CD14-positive monocyte (primary cell): ENCODE results near the gene ANKRD30A. TPM values are rescaled to one million over a fixed set of nuclear protein-coding genes. Genes with fewer than 3 reads are reported as not detected.

Experiments used
- DNase-seq, 3 donors: peaks; one replicate each; pipeline ENCODE4 v3.0.0-alpha.2; 2011 to 2022
- H2AFZ ChIP-seq: 2 replicates; pipeline ENCODE4 v1.6.0; 2012; ENCODE audit warnings: mild to moderate bottlenecking, low read depth, low read length, inconsistent platforms; ENCODE audit not compliant: insufficient read depth, poor library complexity, severe bottlenecking
- H3K27ac ChIP-seq, 2 donors: 1 replicate in 1 of 2; 2 replicates in 1 of 2; pipeline ENCODE4 v1.5.1; 2012 to 2013; ENCODE audit warnings: low read length in 2 of 2, control low read depth in 1 of 2, inconsistent platforms in 1 of 2, low read depth in 1 of 2, mild to moderate bottlenecking in 1 of 2
- H3K27me3 ChIP-seq, 2 donors: one replicate each; pipeline versions ENCODE4 v1.6.0 to v1.6.1; 2011 to 2013; ENCODE audit warnings: low read length in 2 of 2; ENCODE audit not compliant: control insufficient read depth in 2 of 2, insufficient read depth in 2 of 2
- H3K36me3 ChIP-seq, 2 donors: replicated peaks in 1 of 2; 1 replicate in 1 of 2; 2 replicates in 1 of 2; pipeline versions ENCODE4 v1.5.1 to v1.6.1; 2012 to 2013; ENCODE audit warnings: low read length in 2 of 2, control low read depth in 1 of 2, inconsistent platforms in 1 of 2, mild to moderate bottlenecking in 1 of 2; ENCODE audit not compliant: insufficient read depth in 2 of 2, control insufficient read depth in 1 of 2
- H3K4me1 ChIP-seq, 2 donors: 1 replicate in 1 of 2; 2 replicates in 1 of 2; pipeline versions ENCODE4 v1.5.1 to v1.6.1; 2012 to 2013; ENCODE audit warnings: low read length in 2 of 2, control low read depth in 1 of 2, inconsistent platforms in 1 of 2, mild to moderate bottlenecking in 1 of 2, moderate library complexity in 1 of 2; ENCODE audit not compliant: insufficient read depth in 2 of 2, control insufficient read depth in 1 of 2
- H3K4me2 ChIP-seq: replicated peaks from 2 replicates; pipeline ENCODE3; 2012; ENCODE audit warnings: low read length, moderate library complexity, mild to moderate bottlenecking; ENCODE audit not compliant: poor library complexity, severe bottlenecking; ENCODE audit errors: extremely low read depth
- H3K4me3 ChIP-seq, 3 experiments: fragments of 200-600 bp in 1 of 3; sonication (generic) in 1 of 3; replicated peaks in 1 of 3; 1 replicate in 2 of 3; 2 replicates in 1 of 3; pipeline ENCODE4 v1.5.1; 2011 to 2013; ENCODE audit warnings: low read length in 3 of 3, mild to moderate bottlenecking in 3 of 3, control low read depth in 2 of 3, low read depth in 2 of 3, inconsistent platforms in 1 of 3, moderate library complexity in 1 of 3
- H3K79me2 ChIP-seq: 2 replicates; pipeline ENCODE4 v1.6.0; 2012; ENCODE audit warnings: mild to moderate bottlenecking, control low read depth, inconsistent platforms, low read length, moderate library complexity; ENCODE audit not compliant: insufficient read depth
- H3K9ac ChIP-seq: 2 replicates; pipeline ENCODE4 v1.6.0; 2017; ENCODE audit warnings: low read length, mild to moderate bottlenecking; ENCODE audit not compliant: insufficient read depth, poor library complexity, severe bottlenecking
- H3K9me3 ChIP-seq, 2 donors: replicated peaks in 1 of 2; 1 replicate in 1 of 2; 2 replicates in 1 of 2; pipeline versions ENCODE4 v1.5.1 to v1.6.1; 2012 to 2013; ENCODE audit warnings: low read length in 2 of 2, control low read depth in 1 of 2; ENCODE audit not compliant: control insufficient read depth in 1 of 2, insufficient read depth in 1 of 2
- H4K20me1 ChIP-seq: 2 replicates; pipeline ENCODE4 v1.6.0; 2012; ENCODE audit warnings: mild to moderate bottlenecking, low read length, control low read depth, moderate library complexity; ENCODE audit not compliant: insufficient read depth
- H3K27ac Mint-ChIP-seq, 7 donors: one replicate each; pipeline ENCODE4 v1.8.0; 2020; ENCODE audit warnings: mild to moderate bottlenecking in 7 of 7, mixed read lengths in 7 of 7, moderate library complexity in 6 of 7, inconsistent platforms in 2 of 7
- H3K27me3 Mint-ChIP-seq, 3 donors: one replicate each; pipeline ENCODE4 v1.8.0; 2021 to 2022; ENCODE audit warnings: low read depth in 3 of 3, mild to moderate bottlenecking in 3 of 3, mixed read lengths in 3 of 3, moderate library complexity in 3 of 3, inconsistent platforms in 1 of 3
- H3K36me3 Mint-ChIP-seq, 2 donors: one replicate each; pipeline ENCODE4 v1.8.0; 2020; ENCODE audit warnings: mixed read lengths in 2 of 2, inconsistent platforms in 1 of 2, mild to moderate bottlenecking in 1 of 2
- H3K4me1 Mint-ChIP-seq: one replicate; pipeline ENCODE4 v1.8.0; 2020; ENCODE audit warnings: mild to moderate bottlenecking, mixed read lengths
- H3K4me3 Mint-ChIP-seq, 2 donors: one replicate each; pipeline ENCODE4 v1.8.0; 2020; ENCODE audit warnings: mild to moderate bottlenecking in 2 of 2, mixed read lengths in 2 of 2, moderate library complexity in 1 of 2
- H3K9me3 Mint-ChIP-seq, 7 donors: one replicate each; pipeline ENCODE4 v1.8.0; 2020 to 2022; ENCODE audit warnings: mixed read lengths in 7 of 7, mild to moderate bottlenecking in 6 of 7, moderate library complexity in 6 of 7, inconsistent platforms in 2 of 7
- CTCF ChIP-seq: fragments of 200-600 bp; IDR thresholded peaks from one replicate; pipeline ENCODE4 v1.8.0; 2022; ENCODE audit warnings: antibody characterized with exemption, mild to moderate bottlenecking
- WGBS: methylation state at CpG from one replicate; pipeline ENCODE4 v1.1.5; 2013; ENCODE audit warnings: missing lambda C conversion rate; ENCODE audit not compliant: insufficient coverage; 5-methylcytosine and 5-hydroxymethylcytosine counted together
- intact Hi-C, 2 donors: fragments of 100-400 bp; cut with micrococcal nuclease; formaldehyde crosslinking; loops; one replicate each; pipeline versions ENCODE4 v1.15.0 to v1.15.1; 2023
- polyA plus RNA-seq, 3 donors: library from polyadenylated mRNA; depleted of rRNA in 1 of 3; unstranded in 2 of 3; stranded (reverse) in 1 of 3; fragments of 300-500 nt in 2 of 3; fragments of >200 nt in 1 of 3; fragmentation: Illumina TruSeq in 2 of 3; gene quantifications; 1 replicate in 2 of 3; 2 replicates in 1 of 3; pipeline ENCODE4 v1.2.3, GENCODE V29; 2012 to 2021

ANKRD30A gene
- polyA plus RNA-seq, 3 donors = not detected

DNA sequence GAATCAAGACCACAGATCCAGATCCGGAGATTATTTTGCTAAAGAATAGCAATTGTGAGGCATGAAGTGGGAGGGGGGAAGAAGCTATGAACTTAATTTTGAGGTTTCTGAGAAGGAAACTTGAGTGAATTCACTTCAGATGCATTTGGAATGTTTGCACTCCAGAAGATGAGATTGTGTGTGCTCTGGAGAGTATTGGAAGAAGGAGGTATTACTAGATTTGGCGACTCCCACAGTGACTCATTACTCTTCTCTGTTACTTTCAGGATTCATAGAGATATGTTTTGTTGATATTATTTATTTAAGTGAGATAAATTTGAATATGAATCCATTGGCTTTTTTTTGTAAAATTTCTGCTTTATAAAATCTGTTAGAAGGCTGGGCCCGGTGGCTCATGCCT is 80.7 kb downstream of the ANKRD30A start:
- no peaks in the 10 kb centered on the region for H3K36me3 ChIP-seq
- TF ChIP-seq CTCF = no peak
- Mint-ChIP-seq H3K9me3 (peaks cover 3 to 16% (median 12%) of the 10 kb centered on the region in 7 donors), H3K4me3 (no peak overlapping the region), H3K27me3 (no peaks in the 10 kb centered on the region), H3K4me1 (no peaks in the 10 kb centered on the region), H3K36me3 (no peaks in the 10 kb centered on the region), H3K27ac (no peak overlapping the region)
- no peak for DNase-seq
- H3K79me2 ChIP-seq = no peaks in the 10 kb centered on the region
- WGBS = 86% methylated on average over 1 of the region's 3 CpGs
- no peaks in the 10 kb centered on the region for H4K20me1 ChIP-seq
- H3K4me3 ChIP-seq = no peak overlapping the region
- no peak overlapping the region for H3K4me2 ChIP-seq
- H3K4me1 ChIP-seq = no peaks in the 10 kb centered on the region
- H3K9me3 ChIP-seq = peaks cover 4 to 6% of the 10 kb centered on the region in 2 donors
- H3K9ac ChIP-seq = no peak overlapping the region
- no peaks in the 10 kb centered on the region for H3K27me3 ChIP-seq
- intact Hi-C loops = no loop called here
- no peak overlapping the region for H2AFZ ChIP-seq
- no peak overlapping the region for H3K27ac ChIP-seq

- peaks cover 0 to 3% (median 2%) of the 10 kb centered on the region in 7 donors for H3K9me3 Mint-ChIP-seq
- H3K4me1 Mint-ChIP-seq = no peaks in the 10 kb centered on the region
- no peaks in the 10 kb centered on the region for H3K79me2 ChIP-seq
- no peak overlapping the region for H3K4me3 Mint-ChIP-seq
- H3K4me3 ChIP-seq = no peak overlapping the region
- H2AFZ ChIP-seq = no peak overlapping the region
- no peak overlapping the region for H3K27ac Mint-ChIP-seq
- H3K9me3 ChIP-seq = no peaks in the 10 kb centered on the region
- H3K27ac ChIP-seq = no peak overlapping the region
- H3K36me3 ChIP-seq = no peaks in the 10 kb centered on the region
- intact Hi-C loops = no loop called here
- H3K27me3 Mint-ChIP-seq = no peaks in the 10 kb centered on the region
- no peak for DNase-seq
- H3K4me1 ChIP-seq = no peaks in the 10 kb centered on the region
- no peaks in the 10 kb centered on the region for H4K20me1 ChIP-seq
- no peak for TF ChIP-seq CTCF
- WGBS = no CpG with 5 or more reads among the region's 1 CpG
- H3K9ac ChIP-seq = no peak overlapping the region
- H3K27me3 ChIP-seq = no peaks in the 10 kb centered on the region
- H3K4me2 ChIP-seq = no peak overlapping the region
- no peaks in the 10 kb centered on the region for H3K36me3 Mint-ChIP-seq
Observed at GRCh38 chr10:37220866-37221265, 95.5 kb downstream of the ANKRD30A start.
